ENCODE measurements around the gene MAP3K1.

MAP3K1 gene

DNA sequence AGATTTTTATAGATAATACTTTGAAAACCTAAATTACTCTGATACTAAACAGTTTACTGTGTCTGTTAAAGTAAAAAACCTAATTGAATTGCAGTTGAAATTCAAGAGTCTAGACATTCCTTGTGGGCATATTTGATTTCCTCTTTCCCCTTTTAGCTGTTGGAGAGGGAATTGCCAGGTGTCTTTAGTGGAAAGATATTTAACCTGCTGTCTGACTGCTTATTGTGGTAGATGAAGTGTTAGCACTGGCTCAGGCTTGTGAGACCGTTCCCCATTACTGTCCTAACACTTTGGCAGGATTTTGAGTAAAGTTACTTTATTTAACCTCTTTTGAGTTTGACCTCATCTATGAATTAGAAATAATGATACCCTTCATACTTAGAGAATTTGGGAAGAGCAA is 16.4 kb downstream of the MAP3K1 start:
- no peak overlapping the region for H3K4me3 ChIP-seq (ENCODE audit: control insufficient read depth, low read depth, low read length)
- TF ChIP-seq, protein P1, sequence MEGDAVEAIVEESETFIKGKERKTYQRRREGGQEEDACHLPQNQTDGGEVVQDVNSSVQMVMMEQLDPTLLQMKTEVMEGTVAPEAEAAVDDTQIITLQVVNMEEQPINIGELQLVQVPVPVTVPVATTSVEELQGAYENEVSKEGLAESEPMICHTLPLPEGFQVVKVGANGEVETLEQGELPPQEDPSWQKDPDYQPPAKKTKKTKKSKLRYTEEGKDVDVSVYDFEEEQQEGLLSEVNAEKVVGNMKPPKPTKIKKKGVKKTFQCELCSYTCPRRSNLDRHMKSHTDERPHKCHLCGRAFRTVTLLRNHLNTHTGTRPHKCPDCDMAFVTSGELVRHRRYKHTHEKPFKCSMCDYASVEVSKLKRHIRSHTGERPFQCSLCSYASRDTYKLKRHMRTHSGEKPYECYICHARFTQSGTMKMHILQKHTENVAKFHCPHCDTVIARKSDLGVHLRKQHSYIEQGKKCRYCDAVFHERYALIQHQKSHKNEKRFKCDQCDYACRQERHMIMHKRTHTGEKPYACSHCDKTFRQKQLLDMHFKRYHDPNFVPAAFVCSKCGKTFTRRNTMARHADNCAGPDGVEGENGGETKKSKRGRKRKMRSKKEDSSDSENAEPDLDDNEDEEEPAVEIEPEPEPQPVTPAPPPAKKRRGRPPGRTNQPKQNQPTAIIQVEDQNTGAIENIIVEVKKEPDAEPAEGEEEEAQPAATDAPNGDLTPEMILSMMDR (conservative IDR thresholded peaks at IDR 0.05; ENCODE audit: control insufficient read depth, insufficient read depth, low read depth, low read length): no peak

DNA sequence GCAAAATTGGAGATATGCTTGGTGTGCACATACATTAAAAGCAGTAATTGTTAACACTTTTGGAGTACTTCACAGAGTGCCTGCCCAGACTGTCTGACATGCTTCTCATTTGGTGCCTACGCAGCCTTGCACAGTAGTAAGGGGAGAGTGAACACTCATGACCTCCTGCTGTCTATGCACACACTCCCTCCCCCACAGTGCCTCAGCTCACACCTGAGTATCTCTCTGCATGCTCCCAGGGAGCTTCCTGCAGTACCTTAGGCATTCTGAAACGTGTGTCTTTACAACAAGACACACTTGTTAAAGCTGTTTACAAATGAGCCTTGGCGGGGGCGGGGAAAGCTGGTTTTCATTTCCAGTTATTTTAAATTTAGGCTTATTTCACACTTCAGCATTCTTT is 18.0 kb downstream of the MAP3K1 start:
- DNase-seq (ENCODE audit: low read depth): no peak
- TF ChIP-seq, protein P1 (conservative IDR thresholded peaks at IDR 0.05; ENCODE audit: control insufficient read depth, insufficient read depth, low read depth, low read length): no peak

More for the DNA sequence above, 16.4 kb downstream of the MAP3K1 start:
- no peak for DNase-seq (ENCODE audit: low read depth)

DNA sequence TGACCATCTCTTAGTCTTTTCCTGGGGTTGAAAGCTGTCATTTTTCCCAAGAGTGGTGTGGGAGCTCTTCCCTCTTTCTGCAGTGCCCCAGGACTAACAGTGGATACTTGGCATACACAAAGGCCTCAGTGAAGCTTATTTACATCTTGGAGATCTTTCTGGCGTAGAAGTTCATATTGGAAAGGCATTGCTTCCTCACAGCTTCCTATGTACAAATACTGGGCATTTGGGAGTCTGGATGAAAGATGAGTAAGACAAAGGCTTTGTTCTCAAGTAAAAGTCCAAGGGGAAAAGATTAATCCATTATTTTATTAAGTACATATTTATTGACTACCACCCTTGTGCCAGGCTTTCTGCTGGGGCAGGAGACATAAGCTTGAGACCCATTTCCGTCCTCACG is 22.0 kb downstream of the MAP3K1 start:
- no peak for DNase-seq (ENCODE audit: low read depth)
- H3K4me3 ChIP-seq (ENCODE audit: control insufficient read depth, low read depth, low read length): no peak overlapping the region
- TF ChIP-seq, protein P1 (conservative IDR thresholded peaks at IDR 0.05; ENCODE audit: control insufficient read depth, insufficient read depth, low read depth, low read length): no peak

More for the DNA sequence above, 18.0 kb downstream of the MAP3K1 start:
- no peak overlapping the region for H3K4me3 ChIP-seq (ENCODE audit: control insufficient read depth, low read depth, low read length)

DNA sequence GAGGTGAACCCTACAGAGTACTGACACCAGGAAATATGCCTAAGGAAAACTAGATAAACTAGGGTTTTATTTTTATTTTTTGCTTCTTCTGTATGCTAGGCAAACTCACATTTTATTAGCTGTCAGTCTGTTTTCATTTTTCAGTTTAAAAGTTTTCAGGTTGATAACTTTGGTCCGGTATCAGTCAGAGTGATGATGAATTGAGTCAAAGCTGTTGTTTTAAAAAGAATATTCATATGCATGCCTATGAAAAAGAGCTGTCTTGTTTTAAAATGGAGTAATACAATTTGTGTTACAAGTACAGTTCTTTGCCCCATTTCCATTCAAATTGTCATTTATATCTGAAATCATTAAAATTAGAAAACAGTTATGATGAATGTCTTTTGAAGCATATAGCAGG is 22.6 kb downstream of the MAP3K1 start:
- TF ChIP-seq, protein P1 (conservative IDR thresholded peaks at IDR 0.05; ENCODE audit: control insufficient read depth, insufficient read depth, low read depth, low read length): no peak
- no peak for DNase-seq (ENCODE audit: low read depth)
- no peak overlapping the region for H3K4me3 ChIP-seq (ENCODE audit: control insufficient read depth, low read depth, low read length)

DNA sequence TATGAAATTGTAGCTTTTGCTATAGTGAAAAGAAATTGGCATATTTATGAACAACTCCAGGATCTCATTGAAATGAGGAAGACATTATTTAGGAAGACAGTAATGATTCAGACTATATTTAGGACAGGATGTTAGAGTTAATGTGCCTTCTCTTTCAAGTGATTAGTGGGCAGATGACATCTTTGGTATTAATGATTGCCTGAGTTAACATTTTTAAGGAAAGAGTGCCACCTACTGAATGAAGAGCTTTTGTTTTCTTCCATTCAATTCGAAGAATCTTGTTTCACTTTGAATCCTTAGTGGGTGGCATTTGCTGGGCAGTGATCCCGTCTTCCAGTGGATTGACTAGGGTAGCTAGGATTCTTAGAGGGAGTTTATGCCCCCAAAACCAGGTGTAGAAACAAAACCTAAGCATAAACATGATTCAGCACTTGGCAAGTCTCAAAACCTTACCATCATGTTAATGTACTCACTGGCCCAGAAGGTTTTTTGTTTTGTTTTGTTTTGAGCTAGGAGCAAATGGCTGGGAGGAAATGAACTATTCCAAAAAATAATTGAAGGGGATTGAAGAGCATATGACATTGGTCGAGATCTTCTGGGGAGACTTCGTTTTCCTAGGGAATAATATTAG is 23.2 kb downstream of the MAP3K1 start:
- TF ChIP-seq, protein P1 (conservative IDR thresholded peaks at IDR 0.05; ENCODE audit: control insufficient read depth, insufficient read depth, low read depth, low read length): peak; percentile 54
- DNase-seq (ENCODE audit: low read depth): peak; percentile 78
- peak overlapping the region; percentile 17 for H3K4me3 ChIP-seq (ENCODE audit: control insufficient read depth, low read depth, low read length)

DNA sequence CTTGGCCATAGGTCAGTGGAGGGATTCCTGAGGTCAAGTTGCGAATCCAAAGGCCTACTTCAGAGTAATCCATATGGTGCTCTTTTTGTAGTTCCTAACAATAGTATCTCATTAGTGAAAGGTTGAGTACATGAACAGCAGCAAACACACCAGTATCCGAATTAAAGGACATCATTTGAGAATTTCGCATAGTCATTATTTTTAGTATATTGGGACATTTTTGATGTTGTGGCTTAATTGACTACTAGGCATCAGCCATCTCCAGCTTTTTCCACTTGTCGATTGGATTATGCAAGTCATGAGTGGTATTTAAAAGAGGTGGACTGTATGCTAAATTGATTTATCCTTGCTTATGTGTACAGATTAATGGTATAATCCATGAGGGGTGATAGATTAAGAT is 23.7 kb downstream of the MAP3K1 start:
- no peak overlapping the region for H3K4me3 ChIP-seq (ENCODE audit: control insufficient read depth, low read depth, low read length)
- TF ChIP-seq, protein P1 (conservative IDR thresholded peaks at IDR 0.05; ENCODE audit: control insufficient read depth, insufficient read depth, low read depth, low read length): no peak
- DNase-seq (ENCODE audit: low read depth): no peak

DNA sequence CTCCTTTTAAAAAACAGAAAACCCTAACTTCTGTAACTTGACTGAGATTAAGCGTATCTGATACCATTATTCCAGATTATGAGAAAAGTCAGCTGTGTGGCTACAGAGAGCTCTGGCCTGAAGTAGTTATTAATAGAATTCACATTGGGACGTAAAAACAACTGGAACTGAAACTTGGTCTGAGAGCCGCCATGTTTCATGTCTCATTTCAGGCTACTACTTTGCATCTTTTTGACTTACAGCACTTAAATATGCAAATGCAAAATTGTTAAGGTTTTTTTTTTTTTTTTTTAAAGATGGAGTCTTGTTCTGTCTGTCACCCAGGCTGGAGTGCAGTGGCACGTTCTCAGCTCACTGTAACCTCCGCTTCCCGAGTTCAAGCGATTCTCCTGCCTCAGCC is 25.2 kb downstream of the MAP3K1 start:
- TF ChIP-seq, protein P1 (conservative IDR thresholded peaks at IDR 0.05; ENCODE audit: control insufficient read depth, insufficient read depth, low read depth, low read length): no peak
- no peak overlapping the region for H3K4me3 ChIP-seq (ENCODE audit: control insufficient read depth, low read depth, low read length)
- no peak for DNase-seq (ENCODE audit: low read depth)

Data from fibroblast of mammary gland (primary cell).